GM23338 (cell line): ENCODE results near the gene NCOA4. TPM values are rescaled to one million over a fixed set of nuclear protein-coding genes. Genes with fewer than 3 reads are reported as not detected.
"Not testable (repeated sequence)": the region's sequence is repeated elsewhere in the genome, so short reads cannot be mapped to it uniquely, and the experiment has no call there.

Experiments used
- ATAC-seq: fragments of 200-7000 bp; cut with Tn5 transposase; 3 replicates; pipeline ENCODE4 v1.9.1; 2020
- DNase-seq: peaks from one replicate; pipeline ENCODE4 v3.0.0-alpha.2; 2015; ENCODE audit warnings: low spot score
- H2AFZ ChIP-seq: fragments of 200-600 bp; sonication (generic); 2 replicates; pipeline ENCODE4 v1.8.0; 2016; ENCODE audit warnings: antibody characterized with exemption, mild to moderate bottlenecking, moderate library complexity
- H3F3A ChIP-seq: fragments of 200-600 bp; sonication (generic); replicated peaks from 2 replicates; pipeline ENCODE4 v1.8.0; 2017; ENCODE audit warnings: antibody characterized with exemption, mixed run types, low read depth
- H3K27ac ChIP-seq: fragments of 200-600 bp; sonication (generic); 2 replicates; pipeline ENCODE4 v1.6.1; 2016; ENCODE audit warnings: low read depth
- H3K27me3 ChIP-seq: fragments of 200-600 bp; sonication (generic); 2 replicates; pipeline ENCODE4 v1.8.0; 2016; ENCODE audit warnings: mild to moderate bottlenecking, mixed run types, moderate library complexity; ENCODE audit not compliant: insufficient read depth
- H3K36me3 ChIP-seq: fragments of 200-600 bp; sonication (generic); 2 replicates; pipeline ENCODE4 v1.8.0; 2016; ENCODE audit warnings: mild to moderate bottlenecking; ENCODE audit not compliant: insufficient read depth
- H3K4me1 ChIP-seq: fragments of 200-600 bp; sonication (generic); 2 replicates; pipeline ENCODE4 v1.8.0; 2016; ENCODE audit warnings: mild to moderate bottlenecking, moderate library complexity; ENCODE audit not compliant: insufficient read depth
- H3K4me2 ChIP-seq: fragments of 200-600 bp; sonication (generic); 2 replicates; pipeline ENCODE4 v1.7.1; 2017; ENCODE audit warnings: mixed run types
- H3K4me3 ChIP-seq: fragments of 200-600 bp; sonication (generic); 2 replicates; pipeline ENCODE4 v1.6.1; 2016; ENCODE audit warnings: mixed run types
- H3K79me2 ChIP-seq: fragments of 200-600 bp; sonication (generic); replicated peaks from 2 replicates; pipeline ENCODE4 v1.8.0; 2017; ENCODE audit warnings: mild to moderate bottlenecking; ENCODE audit not compliant: insufficient read depth
- H3K9me2 ChIP-seq: fragments of 200-600 bp; sonication (generic); 2 replicates; pipeline ENCODE4 v1.8.0; 2017; ENCODE audit not compliant: insufficient read depth
- H4K20me1 ChIP-seq: fragments of 200-600 bp; sonication (generic); replicated peaks from 2 replicates; pipeline ENCODE4 v1.8.0; 2017; ENCODE audit warnings: mild to moderate bottlenecking; ENCODE audit not compliant: insufficient read depth
- H3K27ac Mint-ChIP-seq: 2 replicates; pipeline ENCODE4 v1.8.0; 2020; ENCODE audit warnings: inconsistent platforms, mild to moderate bottlenecking, moderate library complexity, mixed read lengths
- H3K27me3 Mint-ChIP-seq: 3 replicates; pipeline ENCODE4 v1.8.0; 2022; ENCODE audit warnings: low read depth, mild to moderate bottlenecking, moderate library complexity, mixed read lengths, inconsistent platforms; ENCODE audit not compliant: insufficient read depth, poor library complexity
- H3K36me3 Mint-ChIP-seq: 3 replicates; pipeline ENCODE4 v1.8.0; 2021; ENCODE audit warnings: low read depth, mild to moderate bottlenecking, inconsistent platforms, moderate library complexity, mixed read lengths
- H3K4me1 Mint-ChIP-seq: 3 replicates; pipeline ENCODE4 v1.8.0; 2020; ENCODE audit warnings: mild to moderate bottlenecking, inconsistent platforms, mixed read lengths
- H3K4me3 Mint-ChIP-seq: 3 replicates; pipeline ENCODE4 v1.8.0; 2021; ENCODE audit warnings: moderate library complexity, mild to moderate bottlenecking, inconsistent platforms, mixed read lengths
- H3K9me3 Mint-ChIP-seq: 3 replicates; pipeline ENCODE4 v1.8.0; 2020; ENCODE audit warnings: moderate library complexity, mild to moderate bottlenecking, inconsistent platforms, mixed read lengths
- CTCF ChIP-seq, 2 experiments: fragments of 200-600 bp in 1 of 2; sonication (generic) in 1 of 2; conservative IDR thresholded peaks; 2 replicates each; pipeline versions ENCODE4 v1.5.1 to v1.6.1; 2016 to 2017; ENCODE audit warnings: antibody characterized with exemption in 2 of 2, low read depth in 2 of 2, mild to moderate bottlenecking in 2 of 2, moderate library complexity in 1 of 2
- polyA plus RNA-seq: library from polyadenylated mRNA; unstranded; fragments of >200 nt; fragmentation: Nextera tagmentation; extraction: Ambion mirVana; gene quantifications from 2 replicates; pipeline ENCODE4 v1.2.1, GENCODE V29; 2016
- total RNA-seq: library from RNA; depleted of rRNA; stranded (reverse); fragments of >200 nt; shearing (Covaris generic); gene quantifications from 2 replicates; pipeline ENCODE4 v1.2.3, GENCODE V29; 2014

The NCOA4 gene
- total and polyA plus RNA-seq, 2 experiments from 2014 or later = 24.9 to 76.9 TPM

DNA sequence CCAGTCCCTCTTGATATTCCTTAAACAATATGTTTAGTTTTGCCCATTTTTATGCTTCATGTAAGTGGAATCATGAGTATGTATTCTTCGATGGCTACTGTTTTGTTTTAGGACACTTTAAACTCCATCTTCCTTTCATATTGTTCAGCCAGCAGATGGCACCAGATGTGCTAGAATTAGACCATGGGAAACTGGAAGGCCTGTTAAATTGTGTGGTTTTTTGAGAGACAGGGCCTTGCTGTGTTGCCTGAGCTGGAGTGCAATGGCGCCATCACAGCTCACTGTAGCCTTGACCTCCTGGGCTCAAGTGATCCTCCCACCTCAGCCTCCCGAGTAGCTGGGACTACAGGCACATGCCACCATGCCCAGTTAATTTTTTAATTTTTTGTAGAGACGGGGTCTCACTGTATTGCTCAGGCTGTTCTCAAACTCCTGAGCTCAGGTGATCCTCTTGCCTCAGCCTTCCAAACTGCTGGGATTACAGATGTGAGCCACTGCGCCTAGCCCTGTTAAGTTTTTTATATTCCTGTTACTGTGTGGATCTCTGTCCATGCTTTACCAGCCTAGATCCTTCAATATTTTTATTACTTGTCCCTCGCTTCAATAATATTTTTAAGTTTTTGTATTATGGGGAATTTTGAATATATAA lies 46.8 kb downstream of the NCOA4 start:
- DNase-seq (peak; percentile 45), ATAC-seq (peak; percentile 56)
- H3K4me3 Mint-ChIP-seq, H3K27me3 Mint-ChIP-seq, H3K9me2 ChIP-seq, H3K4me2 ChIP-seq, H3K4me1 ChIP-seq, H3K27ac ChIP-seq, H3K4me1 Mint-ChIP-seq, H3K9me3 Mint-ChIP-seq, H2AFZ ChIP-seq, H3K4me3 ChIP-seq, H3F3A ChIP-seq, H3K27me3 ChIP-seq, H3K27ac Mint-ChIP-seq, H4K20me1 ChIP-seq, H3K36me3 ChIP-seq: not testable (repeated sequence)
- peaks cover 38% of the 10 kb centered on the region for H3K36me3 Mint-ChIP-seq
- peaks cover 26% of the 10 kb centered on the region for H3K79me2 ChIP-seq
- peak; percentile 34 to 48; a peak in 3 of 4 replicates for TF ChIP-seq CTCF (conservative IDR thresholded peaks at IDR 0.05; ENCODE audit: low read depth in 2 of 2)

- H3K4me3 ChIP-seq, ATAC-seq, H3F3A ChIP-seq, H3K4me1 Mint-ChIP-seq, H3K27me3 ChIP-seq, H4K20me1 ChIP-seq, H3K27ac Mint-ChIP-seq, H3K4me1 ChIP-seq, H3K9me3 Mint-ChIP-seq, DNase-seq, H3K36me3 ChIP-seq, H3K9me2 ChIP-seq, H3K27me3 Mint-ChIP-seq, H3K4me2 ChIP-seq, H3K4me3 Mint-ChIP-seq, H2AFZ ChIP-seq, H3K27ac ChIP-seq: not testable (repeated sequence)
- peaks cover 43% of the 10 kb centered on the region for H3K79me2 ChIP-seq
- H3K36me3 Mint-ChIP-seq = peaks cover 38% of the 10 kb centered on the region
Observed at GRCh38 chr10:45981367-45981766, 49.1 kb downstream of the NCOA4 start.

DNA sequence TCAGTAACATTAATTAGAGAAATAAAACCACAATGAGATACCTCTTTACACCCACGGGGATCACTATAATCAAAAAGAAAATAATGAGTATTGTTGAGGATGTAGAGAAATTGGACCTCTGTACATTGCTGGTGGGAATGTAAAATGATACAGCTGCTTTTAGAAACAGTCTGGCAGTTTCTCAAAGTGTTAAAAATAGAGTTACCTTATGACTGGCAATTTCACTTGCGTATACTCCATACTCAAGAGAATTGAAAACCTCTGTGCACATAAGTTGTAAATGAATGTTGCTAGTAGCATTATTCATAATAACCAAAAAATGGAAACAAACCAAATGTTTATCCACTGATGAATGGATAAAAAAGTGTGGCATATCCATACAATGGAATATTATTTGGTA lies 51.9 kb downstream of the NCOA4 start:
- H3K79me2 ChIP-seq = peaks cover 52% of the 10 kb centered on the region
- not testable (repeated sequence) for ATAC-seq, H3K4me3 ChIP-seq, DNase-seq, H3K27me3 ChIP-seq, H3K4me1 Mint-ChIP-seq, H4K20me1 ChIP-seq, H3K27me3 Mint-ChIP-seq, H3K4me3 Mint-ChIP-seq, H3K4me2 ChIP-seq, H3K27ac Mint-ChIP-seq, H3K9me3 Mint-ChIP-seq, H3K4me1 ChIP-seq, H3F3A ChIP-seq, H3K27ac ChIP-seq, H3K9me2 ChIP-seq, H3K36me3 ChIP-seq, H2AFZ ChIP-seq
- H3K36me3 Mint-ChIP-seq = peaks cover 23% of the 10 kb centered on the region; the same call in 2 of the 3 replicates

DNA sequence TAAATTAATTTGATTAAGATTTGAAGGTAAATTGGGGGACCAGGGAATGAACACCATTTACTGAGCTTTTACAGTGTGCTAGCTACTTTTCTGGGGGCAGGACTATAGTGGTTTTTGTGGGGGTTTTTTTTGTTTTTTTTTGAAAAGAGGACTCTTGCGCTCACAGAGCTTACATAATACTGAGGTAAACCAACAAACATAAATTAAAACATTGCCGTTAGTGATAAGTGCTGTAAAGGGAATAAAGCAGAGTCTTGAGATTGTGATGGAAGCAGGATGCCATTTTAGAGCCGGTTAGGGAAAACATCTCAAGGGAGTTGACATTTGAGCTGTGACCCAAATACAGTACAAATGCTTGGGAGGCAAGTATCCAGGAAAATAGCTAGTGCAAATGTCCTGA lies 56.4 kb downstream of the NCOA4 start:
- Mint-ChIP-seq H3K4me1 (peaks cover 15% of the 10 kb centered on the region), H3K36me3 (peaks cover 16% of the 10 kb centered on the region; the same call in 2 of the 3 replicates), H3K4me3 (peak overlapping the region; percentile 99)
- H2AFZ ChIP-seq, H3K27ac Mint-ChIP-seq, H3K4me3 ChIP-seq, H3K27me3 ChIP-seq, H3K36me3 ChIP-seq, DNase-seq, H3K4me2 ChIP-seq, H4K20me1 ChIP-seq, H3K9me3 Mint-ChIP-seq, H3F3A ChIP-seq, ATAC-seq, H3K27ac ChIP-seq, H3K27me3 Mint-ChIP-seq, H3K9me2 ChIP-seq, H3K4me1 ChIP-seq: not testable (repeated sequence)
- H3K79me2 ChIP-seq = peaks cover 80% of the 10 kb centered on the region

DNA sequence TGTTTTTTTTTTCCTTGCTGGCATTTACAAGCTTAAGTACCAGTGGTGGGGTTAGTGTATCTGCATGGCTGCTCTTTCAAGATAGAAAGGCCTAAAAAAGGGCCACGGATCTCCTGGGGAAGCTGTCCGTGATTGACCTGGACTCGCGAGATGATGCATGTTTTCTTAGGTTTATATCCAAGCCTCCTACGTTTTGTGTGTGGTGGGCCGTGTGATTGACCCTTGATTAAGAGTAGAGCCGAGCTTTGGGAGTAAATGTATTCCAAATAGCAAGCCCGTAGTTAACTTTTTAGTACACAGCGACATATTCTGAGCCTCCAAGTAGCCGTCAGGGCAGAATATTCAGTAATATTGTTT lies 57.6 kb downstream of the NCOA4 start:
- peak overlapping the region; percentile 83; the same call in 1 of the 2 replicates for H3K27ac ChIP-seq
- peaks cover 12% of the 10 kb centered on the region; the same call in 2 of the 3 replicates for H3K36me3 Mint-ChIP-seq
- not testable (repeated sequence) for H3K9me2 ChIP-seq, H4K20me1 ChIP-seq, H3K9me3 Mint-ChIP-seq, H3K27me3 Mint-ChIP-seq, H3K36me3 ChIP-seq, H3K4me1 ChIP-seq, H2AFZ ChIP-seq, H3K27me3 ChIP-seq, H3F3A ChIP-seq
- peak overlapping the region; percentile 99 for H3K4me3 Mint-ChIP-seq
- H3K27ac Mint-ChIP-seq = peak overlapping the region; percentile 98
- H3K4me2 ChIP-seq = peak overlapping the region; percentile 97
- H3K4me3 ChIP-seq = peak overlapping the region; percentile 93
- peak; percentile 3 for DNase-seq
- peaks cover 15% of the 10 kb centered on the region for H3K4me1 Mint-ChIP-seq
- peak; percentile 11 for ATAC-seq
- H3K79me2 ChIP-seq = peaks cover 84% of the 10 kb centered on the region
